ENCODE results near the gene SCARF2. TPM values are rescaled to one million over a fixed set of nuclear protein-coding genes. Genes with fewer than 3 reads are reported as not detected.

SCARF2 gene
- polyA plus RNA-seq, 1 donor from 2014 or later = 0.16 TPM

GRCh38 chr22:20406686-20407408, 30.8 kb downstream of the SCARF2 start:
- Mint-ChIP-seq H3K27ac (no peak overlapping the region), H3K36me3 (peaks cover 9% of the 10 kb centered on the region), H3K4me3 (peak overlapping the region in 1 of 4 donors; percentile 67), H3K27me3 (no peaks in the 10 kb centered on the region), H3K9me3 (no peaks in the 10 kb centered on the region), H3K4me1 (peaks cover 0 to 2% (median 0%) of the 10 kb centered on the region in 3 donors)

DNA sequence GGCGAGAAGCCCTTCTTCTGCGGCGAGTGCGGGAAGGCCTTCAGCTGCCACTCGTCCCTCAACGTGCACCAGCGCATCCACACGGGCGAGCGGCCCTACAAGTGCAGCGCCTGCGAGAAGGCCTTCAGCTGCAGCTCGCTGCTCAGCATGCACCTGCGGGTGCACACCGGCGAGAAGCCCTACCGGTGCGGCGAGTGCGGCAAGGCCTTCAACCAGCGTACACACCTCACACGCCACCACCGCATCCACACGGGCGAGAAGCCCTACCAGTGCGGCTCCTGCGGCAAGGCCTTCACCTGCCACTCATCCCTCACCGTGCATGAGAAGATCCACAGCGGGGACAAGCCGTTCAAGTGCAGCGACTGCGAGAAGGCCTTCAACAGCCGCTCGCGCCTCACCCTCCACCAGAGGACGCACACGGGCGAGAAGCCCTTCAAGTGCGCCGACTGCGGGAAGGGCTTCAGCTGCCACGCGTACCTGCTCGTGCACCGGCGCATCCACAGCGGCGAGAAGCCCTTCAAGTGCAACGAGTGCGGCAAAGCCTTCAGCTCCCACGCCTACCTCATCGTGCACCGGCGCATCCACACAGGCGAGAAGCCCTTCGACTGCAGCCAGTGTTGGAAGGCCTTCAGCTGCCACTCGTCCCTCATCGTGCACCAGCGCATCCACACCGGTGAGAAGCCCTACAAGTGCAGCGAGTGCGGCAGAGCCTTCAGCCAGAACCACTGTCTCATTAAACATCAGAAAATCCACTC, 31.5 kb downstream of the SCARF2 start:
- Mint-ChIP-seq H3K4me1 (peaks cover 0 to 2% (median 0%) of the 10 kb centered on the region in 3 donors), H3K36me3 (peaks cover 9% of the 10 kb centered on the region), H3K27ac (no peak overlapping the region), H3K4me3 (no peak overlapping the region), H3K9me3 (no peaks in the 10 kb centered on the region), H3K27me3 (no peaks in the 10 kb centered on the region)

GRCh38 chr22:20405291-20405930, 32.2 kb downstream of the SCARF2 start:
- Mint-ChIP-seq H3K4me3 (no peak overlapping the region), H3K36me3 (peaks cover 10% of the 10 kb centered on the region), H3K4me1 (peaks cover 0 to 4% (median 0%) of the 10 kb centered on the region in 3 donors), H3K27me3 (no peaks in the 10 kb centered on the region), H3K27ac (no peak overlapping the region), H3K9me3 (no peaks in the 10 kb centered on the region)

- Mint-ChIP-seq H3K4me1 (peaks cover 0 to 7% (median under 1%) of the 10 kb centered on the region in 3 donors), H3K36me3 (peaks cover 10% of the 10 kb centered on the region), H3K4me3 (no peak overlapping the region), H3K27ac (no peak overlapping the region), H3K27me3 (no peaks in the 10 kb centered on the region), H3K9me3 (no peaks in the 10 kb centered on the region)
Observed at GRCh38 chr22:20404881-20405280, 32.7 kb downstream of the SCARF2 start.

DNA sequence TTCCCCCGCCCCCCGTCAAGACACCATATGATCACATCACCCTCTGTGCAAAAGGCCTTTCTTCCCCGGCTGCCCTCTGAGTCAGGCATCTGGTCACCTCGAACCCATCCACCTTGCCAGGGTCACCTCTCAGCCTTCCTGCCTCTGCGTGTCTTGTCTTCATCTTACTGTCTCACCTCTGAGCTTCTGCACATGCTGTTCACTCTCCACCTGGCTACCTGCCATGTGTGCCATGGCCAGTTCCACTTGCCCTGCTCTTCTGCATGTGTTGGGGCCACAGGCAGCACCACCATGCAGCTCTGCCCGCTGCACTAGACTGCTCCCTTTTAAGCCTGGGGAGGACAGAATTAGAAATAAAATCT, 33.9 kb downstream of the SCARF2 start:
- Mint-ChIP-seq H3K27me3 (no peaks in the 10 kb centered on the region), H3K36me3 (peaks cover 10% of the 10 kb centered on the region), H3K4me1 (peaks cover 0 to 10% (median 4%) of the 10 kb centered on the region in 3 donors), H3K4me3 (no peak overlapping the region), H3K9me3 (no peaks in the 10 kb centered on the region), H3K27ac (no peak overlapping the region)

- Mint-ChIP-seq H3K27ac (no peak overlapping the region), H3K36me3 (peaks cover 10% of the 10 kb centered on the region), H3K4me1 (peaks cover 0 to 10% (median 4%) of the 10 kb centered on the region in 3 donors), H3K27me3 (no peaks in the 10 kb centered on the region), H3K4me3 (no peak overlapping the region), H3K9me3 (no peaks in the 10 kb centered on the region)
Observed at GRCh38 chr22:20402960-20403778, 34.5 kb downstream of the SCARF2 start.

GRCh38 chr22:20401376-20402014, 36.1 kb downstream of the SCARF2 start:
- H3K4me3 Mint-ChIP-seq = no peak overlapping the region
- H3K36me3 Mint-ChIP-seq = peaks cover 7% of the 10 kb centered on the region
- H3K27me3 Mint-ChIP-seq = no peaks in the 10 kb centered on the region
- H3K9me3 Mint-ChIP-seq = no peaks in the 10 kb centered on the region
- H3K27ac Mint-ChIP-seq = peak overlapping the region in 1 of 3 donors; percentile 93
- peaks cover 0 to 16% (median 4%) of the 10 kb centered on the region in 3 donors for H3K4me1 Mint-ChIP-seq

DNA sequence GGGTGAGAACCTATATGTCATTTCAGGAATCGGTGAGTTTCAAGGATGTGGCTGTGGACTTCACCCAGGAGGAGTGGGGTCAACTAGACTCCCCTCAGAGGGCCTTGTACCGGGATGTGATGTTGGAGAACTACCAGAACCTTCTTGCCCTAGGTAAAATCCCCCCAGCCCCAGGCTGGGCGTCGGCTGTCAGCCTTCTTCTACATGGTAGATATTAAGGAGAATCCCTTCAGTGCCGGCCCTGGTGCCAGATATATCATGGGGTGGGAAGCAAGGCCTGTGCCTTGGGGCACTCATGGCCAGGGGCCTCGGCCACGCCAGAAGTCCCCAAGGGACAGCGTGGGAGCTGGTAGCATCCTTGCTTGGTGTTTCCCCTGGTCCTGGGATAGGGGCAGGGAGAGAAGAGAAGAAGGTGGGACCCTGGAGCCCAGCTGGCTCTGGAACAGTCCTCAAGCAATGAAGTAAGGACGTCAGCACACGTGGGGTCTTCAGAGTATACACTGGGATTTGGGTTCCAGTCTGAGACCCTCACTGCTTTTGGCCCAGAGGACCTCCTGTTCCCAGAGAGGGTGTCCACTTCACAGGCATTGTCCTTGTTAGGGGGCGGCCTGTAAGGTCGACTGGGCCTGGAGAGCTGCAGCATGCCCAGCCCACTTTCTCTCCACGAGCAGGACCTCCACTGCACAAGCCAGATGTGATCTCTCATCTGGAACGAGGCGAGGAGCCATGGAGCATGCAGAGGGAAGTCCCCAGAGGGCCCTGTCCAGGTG, 36.8 kb downstream of the SCARF2 start:
- no peaks in the 10 kb centered on the region for H3K27me3 Mint-ChIP-seq
- no peaks in the 10 kb centered on the region for H3K9me3 Mint-ChIP-seq
- H3K4me1 Mint-ChIP-seq = peaks cover 4 to 23% (median 7%) of the 10 kb centered on the region in 3 donors
- H3K4me3 Mint-ChIP-seq = no peak overlapping the region
- H3K27ac Mint-ChIP-seq = no peak overlapping the region
- H3K36me3 Mint-ChIP-seq = peaks cover 5% of the 10 kb centered on the region

GRCh38 chr22:20399866-20400605, 37.6 kb downstream of the SCARF2 start:
- no peaks in the 10 kb centered on the region for H3K27me3 Mint-ChIP-seq
- H3K9me3 Mint-ChIP-seq = no peaks in the 10 kb centered on the region
- H3K36me3 Mint-ChIP-seq = peaks cover 5% of the 10 kb centered on the region
- H3K27ac Mint-ChIP-seq = peak overlapping the region in 1 of 3 donors; percentile 89
- H3K4me1 Mint-ChIP-seq = peaks cover 4 to 30% (median 14%) of the 10 kb centered on the region in 3 donors
- no peak overlapping the region for H3K4me3 Mint-ChIP-seq

GRCh38 chr22:20398420-20398819, 39.2 kb downstream of the SCARF2 start:
- H3K36me3 Mint-ChIP-seq = peaks cover 2% of the 10 kb centered on the region
- H3K27ac Mint-ChIP-seq = no peak overlapping the region
- no peaks in the 10 kb centered on the region for H3K9me3 Mint-ChIP-seq
- H3K27me3 Mint-ChIP-seq = no peaks in the 10 kb centered on the region
- peaks cover 11 to 37% (median 19%) of the 10 kb centered on the region in 3 donors for H3K4me1 Mint-ChIP-seq
- peak overlapping the region in 1 of 4 donors; percentile 34 for H3K4me3 Mint-ChIP-seq

DNA sequence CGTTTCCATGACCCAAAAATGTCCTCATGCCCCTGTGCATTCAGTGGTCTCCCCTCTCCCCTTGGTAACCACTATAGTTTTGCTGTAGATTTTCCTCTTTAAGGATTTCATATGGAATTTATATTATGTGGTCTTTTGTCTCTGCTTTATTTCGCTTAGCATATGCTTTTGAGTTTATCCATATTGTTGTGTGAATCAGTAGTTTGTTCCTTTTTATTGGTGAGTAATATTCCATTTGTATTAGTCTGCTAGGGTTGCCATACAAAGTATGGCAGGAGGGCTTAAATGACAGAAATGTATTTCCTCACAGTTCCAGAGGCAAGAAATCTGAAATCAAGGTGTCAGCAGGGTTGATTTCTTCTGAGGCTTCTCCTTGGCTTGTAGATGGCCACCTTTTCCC, 40.1 kb downstream of the SCARF2 start:
- Mint-ChIP-seq H3K36me3 (peaks cover 2% of the 10 kb centered on the region), H3K4me3 (peak overlapping the region in 2 of 4 donors; percentile 1 to 92), H3K4me1 (peaks cover 11 to 37% (median 19%) of the 10 kb centered on the region in 3 donors), H3K27me3 (no peaks in the 10 kb centered on the region), H3K27ac (no peak overlapping the region), H3K9me3 (no peaks in the 10 kb centered on the region)

GRCh38 chr22:20396639-20397038, 41.0 kb downstream of the SCARF2 start:
- H3K9me3 Mint-ChIP-seq = no peaks in the 10 kb centered on the region
- peak overlapping the region in 2 of 4 donors; percentile 69 to 92 for H3K4me3 Mint-ChIP-seq
- H3K36me3 Mint-ChIP-seq = peaks cover 2% of the 10 kb centered on the region
- H3K27me3 Mint-ChIP-seq = no peaks in the 10 kb centered on the region
- no peak overlapping the region for H3K27ac Mint-ChIP-seq
- peaks cover 11 to 37% (median 19%) of the 10 kb centered on the region in 3 donors for H3K4me1 Mint-ChIP-seq

DNA sequence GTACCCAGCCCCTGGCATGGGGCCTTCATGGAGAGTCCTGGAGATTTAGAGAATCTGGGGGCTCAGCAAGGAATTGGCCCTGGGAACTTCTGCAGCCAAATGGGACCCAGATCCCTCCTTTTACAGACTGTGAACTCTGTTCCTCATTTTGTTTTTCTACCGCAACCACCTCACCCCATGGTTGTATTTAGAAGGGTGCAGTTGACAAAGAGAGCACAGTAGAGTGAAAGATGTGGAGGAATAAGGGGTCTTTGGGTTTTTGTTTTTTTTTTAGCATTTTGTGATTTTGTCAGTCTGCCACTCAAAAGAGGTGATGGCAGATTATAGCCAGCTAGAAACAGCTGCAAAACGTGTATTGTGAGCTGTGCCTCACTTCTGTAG, 41.7 kb downstream of the SCARF2 start:
- Mint-ChIP-seq H3K4me1 (peaks cover 11 to 37% (median 19%) of the 10 kb centered on the region in 3 donors), H3K27ac (no peak overlapping the region)

More for the DNA sequence above, 41.7 kb downstream of the SCARF2 start:
- H3K9me3 Mint-ChIP-seq = no peaks in the 10 kb centered on the region
- peak overlapping the region; percentile 59 to 92 (median 80) for H3K4me3 Mint-ChIP-seq
- no peaks in the 10 kb centered on the region for H3K27me3 Mint-ChIP-seq
- H3K36me3 Mint-ChIP-seq = no peaks in the 10 kb centered on the region
